ENCODE data around the gene NPPB. TPM values are rescaled to one million over a fixed set of nuclear protein-coding genes. Genes with fewer than 3 reads are reported as not detected.

NPPB gene
- total RNA-seq, 2 experiments from 2014 or later, result not detected

- intact Hi-C loops (cut with micrococcal nuclease), result no loop called here
- Mint-ChIP-seq H3K27ac (no peak overlapping the region), H3K9me3 (no peaks in the 10 kb centered on the region), H3K4me1 (ENCODE audit: low read depth) (no peaks in the 10 kb centered on the region), H3K4me3 (no peak overlapping the region), H3K36me3 (peaks cover 16% of the 10 kb centered on the region), H3K27me3 (peaks cover 10% of the 10 kb centered on the region)
- CTCF ChIA-PET, result interaction anchor here (1.2 kb wide), 1 partner anchor 10 kb away, joined by 4 read pairs; no protein-coding TSS in a partner anchor
- POLR2A ChIA-PET, result no interaction called here
- no peak for DNase-seq
Measured at GRCh38 chr1:11848373-11848700, 10.4 kb downstream of the NPPB start.

GRCh38 chr1:11847667-11848372 is 10.9 kb downstream of the NPPB start, which contains the start of gene NPPA:
TSS of gene NPPA (minus strand) at chr1:11847783. CDS start at chr1:11847684, 99 bp downstream.
- Mint-ChIP-seq H3K27me3 (peaks cover 6% of the 10 kb centered on the region), H3K4me1 (ENCODE audit: low read depth) (no peaks in the 10 kb centered on the region), H3K4me3 (no peak within 1 kb of the TSS), H3K36me3 (peaks cover 16% of the 10 kb centered on the region), H3K27ac (no peak within 1 kb of the TSS), H3K9me3 (no peaks in the 10 kb centered on the region)
- ChIA-PET POLR2A (no interaction called here), CTCF (interaction anchor here (1.2 kb wide), 1 partner anchor 9 kb away, joined by 4 read pairs; no protein-coding TSS in a partner anchor)
- intact Hi-C loops (cut with micrococcal nuclease), result no loop called here
- DNase-seq, result no peak

GRCh38 chr1:11845641-11846335 is 13.0 kb downstream of the NPPB start:
- CTCF ChIA-PET, result no interaction called here
- H3K27ac Mint-ChIP-seq, result no peak overlapping the region
- POLR2A ChIA-PET, result no interaction called here

GRCh38 chr1:11842154-11843041 is 16.3 kb downstream of the NPPB start:
- DNase-seq, result no peak
- no peak overlapping the region for H3K27ac Mint-ChIP-seq
- ChIA-PET CTCF (no interaction called here), POLR2A (interaction anchor here (1.6 to 1.9 kb wide), 2 partner anchors 65 kb away, joined by 5 to 9 read pairs; no protein-coding TSS in a partner anchor)
- H3K4me1 Mint-ChIP-seq (ENCODE audit: low read depth), result no peaks in the 10 kb centered on the region
- no peaks in the 10 kb centered on the region for H3K27me3 Mint-ChIP-seq
- H3K36me3 Mint-ChIP-seq, result peaks cover 44% of the 10 kb centered on the region
- no peaks in the 10 kb centered on the region for H3K9me3 Mint-ChIP-seq
- intact Hi-C loops (cut with micrococcal nuclease), result no loop called here
- no peak overlapping the region for H3K4me3 Mint-ChIP-seq

More at GRCh38 chr1:11845641-11846335, 13.0 kb downstream of the NPPB start:
- peaks cover 26% of the 10 kb centered on the region for H3K36me3 Mint-ChIP-seq
- intact Hi-C loops (cut with micrococcal nuclease), result no loop called here
- no peak overlapping the region for H3K4me3 Mint-ChIP-seq
- H3K27me3 Mint-ChIP-seq, result no peaks in the 10 kb centered on the region
- no peak for DNase-seq
- H3K4me1 Mint-ChIP-seq (ENCODE audit: low read depth), result no peaks in the 10 kb centered on the region
- H3K9me3 Mint-ChIP-seq, result no peaks in the 10 kb centered on the region

GRCh38 chr1:11841245-11842153 is 17.2 kb downstream of the NPPB start:
- ChIA-PET CTCF (interaction anchor here (1.3 kb wide), 1 partner anchor 55 kb away, joined by 3 read pairs; no protein-coding TSS in a partner anchor), POLR2A (interaction anchor here (0.5 to 1.9 kb wide), 2 partner anchors 66 to 259 kb away, joined by 4 to 9 read pairs; no protein-coding TSS in a partner anchor)
- Mint-ChIP-seq H3K4me3 (no peak overlapping the region), H3K27ac (no peak overlapping the region), H3K36me3 (peaks cover 44% of the 10 kb centered on the region), H3K4me1 (ENCODE audit: low read depth) (no peaks in the 10 kb centered on the region), H3K27me3 (no peaks in the 10 kb centered on the region), H3K9me3 (no peaks in the 10 kb centered on the region)
- intact Hi-C loops (cut with micrococcal nuclease), result no loop called here
- no peak for DNase-seq

- Mint-ChIP-seq H3K27me3 (no peaks in the 10 kb centered on the region), H3K4me3 (no peak overlapping the region), H3K9me3 (no peaks in the 10 kb centered on the region), H3K27ac (no peak overlapping the region), H3K4me1 (ENCODE audit: low read depth) (no peaks in the 10 kb centered on the region), H3K36me3 (peaks cover 44% of the 10 kb centered on the region)
- POLR2A ChIA-PET, result interaction anchor here (1.9 to 2.2 kb wide), 2 partner anchors 68 kb away, joined by 9 to 19 read pairs; no protein-coding TSS in a partner anchor
- DNase-seq, result no peak
- CTCF ChIA-PET, result interaction anchor here (1.2 to 2.2 kb wide), 3 partner anchors 12 to 285 kb away, joined by 3 to 11 read pairs (median 4); no protein-coding TSS in a partner anchor
- intact Hi-C loops (cut with micrococcal nuclease), result loop anchor here (10.0 kb wide), 1 partner anchor 135 kb away; no protein-coding TSS in a partner anchor
Measured at GRCh38 chr1:11839727-11840705, 18.7 kb downstream of the NPPB start.

DNA sequence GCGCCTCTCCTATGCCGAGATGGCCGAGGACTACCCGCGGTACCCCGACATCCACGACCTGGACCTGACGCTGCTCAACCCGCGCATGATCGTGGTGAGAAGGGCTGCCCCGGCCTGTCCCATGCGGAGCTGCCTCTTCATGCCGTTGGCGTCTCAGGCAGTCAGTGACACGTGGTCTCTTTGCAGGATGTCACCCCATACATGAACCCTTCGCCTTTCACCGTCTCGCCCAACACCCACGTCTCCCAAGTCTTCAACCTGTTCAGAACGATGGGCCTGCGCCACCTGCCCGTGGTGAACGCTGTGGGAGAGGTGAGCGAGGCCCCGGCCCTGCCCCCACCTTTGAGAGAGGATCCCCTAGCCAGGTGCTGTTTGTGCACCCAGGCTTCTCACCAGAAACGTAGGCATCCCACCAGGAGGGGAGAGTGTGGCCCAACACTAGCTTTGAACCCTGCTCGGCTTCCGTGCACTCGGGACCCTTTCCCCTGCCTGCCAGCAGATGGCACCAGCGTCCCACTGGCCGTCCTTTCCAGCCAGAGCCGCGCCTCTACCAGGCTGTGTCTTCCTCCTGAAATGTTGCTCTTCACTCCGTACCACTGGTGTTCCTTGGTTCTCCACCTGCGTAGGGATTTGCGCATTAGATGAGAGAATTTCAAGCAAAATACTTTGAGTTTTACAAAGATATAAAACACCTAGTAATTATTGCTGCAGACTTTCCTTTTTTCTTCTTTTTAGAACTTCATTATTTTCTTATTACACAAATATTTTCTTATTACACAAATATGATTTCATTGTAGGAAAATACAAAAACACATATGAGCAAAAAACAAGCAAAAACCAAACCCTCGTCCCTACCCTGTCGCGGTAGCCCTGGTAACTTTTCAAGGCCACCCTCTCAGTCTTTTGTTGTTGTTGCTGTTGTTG is 20.1 kb downstream of the NPPB start:
- Mint-ChIP-seq H3K4me1 (ENCODE audit: low read depth) (no peaks in the 10 kb centered on the region), H3K9me3 (no peaks in the 10 kb centered on the region), H3K4me3 (no peak overlapping the region), H3K27ac (no peak overlapping the region), H3K27me3 (no peaks in the 10 kb centered on the region), H3K36me3 (peaks cover 45% of the 10 kb centered on the region)
- ChIA-PET POLR2A (interaction anchor here (2.2 kb wide), 1 partner anchor 70 kb away, joined by 19 read pairs; no protein-coding TSS in a partner anchor), CTCF (interaction anchor here (0.6 to 3.3 kb wide), 20 partner anchors 9 to 286 kb away, joined by 3 to 34 read pairs (median 4); partner anchors contain the start of genes FBXO6, MFN2 and NPPA)
- intact Hi-C loops (cut with micrococcal nuclease), result loop anchor here (1.0 to 10.0 kb wide), 3 partner anchors 56 to 136 kb away; no protein-coding TSS in a partner anchor
- peak; percentile 81 for DNase-seq

DNA sequence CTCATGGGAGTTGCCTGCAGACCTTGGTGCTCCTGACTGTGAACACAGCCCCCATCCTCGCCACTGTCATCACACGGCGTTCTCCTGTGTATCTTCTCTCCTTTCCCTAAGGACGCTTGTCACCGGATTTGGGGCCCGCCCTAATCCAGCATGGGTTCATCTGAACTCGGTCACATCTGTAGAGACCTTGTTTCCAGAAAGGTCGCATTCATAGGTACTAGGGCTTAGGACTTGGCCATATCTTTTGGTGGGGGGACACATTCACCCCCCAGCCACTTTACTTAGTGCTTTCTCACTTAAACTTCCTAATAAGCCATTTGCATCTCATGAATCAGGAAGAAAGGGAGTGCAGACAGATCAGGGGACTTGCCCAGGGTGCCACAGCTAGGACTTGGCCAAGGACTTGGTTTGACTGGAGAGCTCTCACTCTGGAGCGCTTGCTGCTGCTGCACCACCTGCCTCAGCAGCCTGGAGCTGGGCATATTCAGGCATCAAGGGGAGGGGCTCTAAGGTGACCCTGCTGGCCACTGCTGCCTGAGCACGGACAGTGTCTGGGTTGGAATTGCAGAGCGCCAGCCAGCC is 20.9 kb downstream of the NPPB start:
- H3K4me1 Mint-ChIP-seq (ENCODE audit: low read depth), result no peaks in the 10 kb centered on the region
- ChIA-PET CTCF (interaction anchor here (0.6 to 3.3 kb wide), 20 partner anchors 9 to 287 kb away, joined by 3 to 34 read pairs (median 4); partner anchors contain the start of genes FBXO6, MFN2 and NPPA), POLR2A (interaction anchor here (2.2 kb wide), 1 partner anchor 71 kb away, joined by 19 read pairs; no protein-coding TSS in a partner anchor)
- H3K27me3 Mint-ChIP-seq, result no peaks in the 10 kb centered on the region
- intact Hi-C loops (cut with micrococcal nuclease), result loop anchor here (1.0 to 10.0 kb wide), 3 partner anchors 56 to 137 kb away; no protein-coding TSS in a partner anchor
- H3K27ac Mint-ChIP-seq, result no peak overlapping the region
- no peak for DNase-seq
- peaks cover 42% of the 10 kb centered on the region for H3K36me3 Mint-ChIP-seq
- no peak overlapping the region for H3K4me3 Mint-ChIP-seq
- H3K9me3 Mint-ChIP-seq, result no peaks in the 10 kb centered on the region

Data from activated CD4-positive, alpha-beta memory T cell treated with anti-CD3 and anti-CD28 coated beads for 36 hours (primary cell).